Muscle of back (tissue), 11 donors: Measurements from ENCODE around the gene LRRC53. TPM values are rescaled to one million over a fixed set of nuclear protein-coding genes. Genes with fewer than 3 reads are reported as not detected.

Source experiments
- DNase-seq, 3 donors: peaks; one replicate each; pipeline versions ENCODE4 v3.0.0 to v3.0.0-alpha.2; 2013
- polyA plus RNA-seq, 10 donors: library from polyadenylated mRNA; unstranded; fragments of 120-200 nt; gene quantifications; one replicate each; pipeline ENCODE4 v1.2.1, GENCODE V29; 2013; ENCODE audit not compliant: insufficient read length in 10 of 10

LRRC53 gene
- polyA plus RNA-seq, 10 donors: not detected

- DNase-seq: no peak
Observed at GRCh38 chr1:74498901-74499300, 13.5 kb downstream of the LRRC53 start.

DNA sequence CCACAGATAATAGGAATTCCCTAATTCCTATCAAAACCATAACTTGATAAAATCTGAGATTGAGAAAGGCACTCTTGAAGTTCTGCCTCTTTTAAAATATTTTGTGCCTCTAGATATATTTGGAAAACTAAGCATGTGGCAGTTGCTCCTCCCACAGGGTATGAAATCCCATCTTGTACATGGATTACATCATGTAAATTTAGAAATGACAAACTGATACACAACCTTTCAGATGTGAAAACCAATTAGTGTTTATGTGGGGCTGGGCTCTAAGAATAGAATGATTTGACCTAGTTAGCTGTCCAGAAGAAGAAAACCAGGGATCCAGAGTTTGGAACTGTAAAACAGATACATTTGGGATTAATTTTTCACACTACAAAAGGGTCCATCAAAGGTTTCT is 15.7 kb downstream of the LRRC53 start:
- no peak for DNase-seq

DNA sequence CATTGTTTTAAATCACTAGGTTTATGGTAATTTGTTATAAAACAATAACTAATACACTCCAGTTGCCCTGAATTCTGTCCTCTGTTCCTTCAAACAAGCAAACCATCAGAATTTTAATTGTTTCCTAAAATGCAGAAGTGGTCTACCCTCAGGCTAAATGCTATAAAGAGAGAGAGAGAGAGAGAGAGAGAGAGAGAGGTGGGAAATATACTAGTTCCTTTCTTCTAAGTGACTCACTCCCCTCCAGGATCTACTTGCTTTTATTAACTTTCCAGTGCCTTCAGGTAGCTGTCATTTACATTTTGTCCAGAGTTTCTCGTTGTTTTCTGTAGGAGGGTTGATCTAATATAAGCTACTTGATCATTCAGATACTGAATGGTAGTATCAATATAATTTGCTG is 26.4 kb downstream of the LRRC53 start:
- no peak for DNase-seq

DNA sequence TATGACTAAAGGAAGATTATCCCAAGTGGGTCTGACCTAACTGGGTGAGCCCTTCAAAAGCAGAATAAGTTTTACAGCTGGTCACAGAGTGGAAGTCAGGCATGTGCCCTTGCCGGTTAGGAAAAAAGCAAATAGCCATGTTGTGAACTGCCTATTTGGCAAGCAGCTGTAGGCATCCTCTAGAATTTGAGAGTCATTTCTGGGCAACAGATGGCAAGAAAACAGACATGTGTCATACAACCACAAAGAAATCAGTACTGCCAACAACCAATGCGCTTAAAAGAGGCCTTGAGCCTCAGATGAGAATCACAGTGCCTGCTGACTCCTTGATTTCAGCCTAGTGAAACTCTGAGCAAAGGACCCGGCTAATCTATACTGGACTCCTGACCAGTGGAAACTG is 26.8 kb downstream of the LRRC53 start:
- DNase-seq: no peak

DNA sequence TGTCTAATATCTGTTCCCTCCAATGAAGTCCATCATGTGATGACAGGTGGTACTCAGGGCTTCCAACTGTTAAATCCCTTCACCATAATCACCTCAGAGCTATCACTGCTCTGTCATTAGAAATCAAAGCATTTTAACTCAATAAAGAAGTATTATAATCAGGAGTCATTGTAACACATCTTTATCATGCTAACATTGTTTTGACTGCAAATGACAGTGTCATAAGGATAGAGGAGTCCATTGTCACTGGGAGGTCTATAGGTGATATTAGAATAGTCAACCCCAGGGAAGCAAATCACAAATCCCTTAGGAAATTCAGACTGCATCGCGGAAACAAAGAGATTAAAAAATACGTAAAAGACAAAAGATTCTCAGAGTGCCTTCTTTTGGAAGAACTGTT is 30.8 kb downstream of the LRRC53 start:
- no peak for DNase-seq

DNA sequence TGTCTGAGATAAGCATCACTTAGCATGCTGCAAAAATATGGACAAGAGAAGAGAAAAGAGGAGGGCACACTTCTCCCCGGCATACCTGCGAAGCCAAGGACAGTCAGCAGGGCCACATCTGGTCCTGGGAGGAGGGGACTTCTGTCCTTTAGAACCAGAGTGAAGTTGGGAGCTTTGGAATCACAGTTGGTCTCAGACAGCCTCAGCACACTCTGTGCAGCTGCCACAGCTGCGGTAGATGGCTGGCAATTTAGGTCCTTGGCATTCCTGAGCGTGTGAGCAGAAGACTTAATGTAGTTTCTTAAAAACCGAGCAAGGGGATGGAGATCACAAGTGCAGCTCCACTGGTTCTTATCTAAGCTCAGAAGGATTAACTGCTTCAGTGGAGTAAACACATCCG is 32.3 kb downstream of the LRRC53 start:
- DNase-seq: no peak

GRCh38 chr1:74478979-74479378 is 33.4 kb downstream of the LRRC53 start:
- no peak for DNase-seq

DNA sequence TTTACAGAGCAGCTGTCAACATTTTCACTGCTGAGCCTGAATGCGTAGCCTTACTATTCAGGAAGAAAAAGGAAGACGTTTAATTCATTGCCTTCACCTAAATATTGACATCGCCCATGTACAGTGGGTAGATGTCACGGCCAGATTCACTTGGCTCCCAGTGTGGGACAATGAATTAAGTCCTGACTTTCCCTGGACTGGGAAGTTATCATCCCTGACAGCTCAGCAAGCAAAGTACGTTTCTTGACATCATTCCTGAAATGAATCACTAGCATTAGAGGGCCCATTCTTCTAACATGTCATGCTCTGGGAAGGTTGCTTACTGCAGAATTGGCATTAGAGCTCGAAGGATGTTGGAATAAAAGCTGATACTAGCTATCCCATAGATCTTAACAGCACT is 37.8 kb downstream of the LRRC53 start:
- DNase-seq: no peak

DNA sequence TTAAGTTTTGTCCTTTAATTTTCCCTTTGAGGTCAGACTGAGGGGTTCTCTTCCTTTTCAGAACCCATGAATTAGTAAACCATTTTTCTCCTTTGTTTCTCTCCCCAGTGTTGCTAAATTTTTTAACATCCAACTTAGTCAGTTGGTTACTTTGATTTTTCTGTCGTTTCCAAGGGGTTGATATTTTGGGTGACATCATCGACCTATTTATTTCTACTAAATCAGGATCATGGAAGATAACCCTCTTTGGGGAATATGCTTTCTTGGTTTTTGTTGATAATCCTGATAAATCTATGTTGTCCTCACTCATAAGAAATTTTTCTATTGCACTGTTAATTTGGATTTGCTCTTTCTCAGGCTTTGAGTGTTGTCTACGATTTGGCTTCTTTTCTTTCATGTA is 40.9 kb downstream of the LRRC53 start:
- no peak for DNase-seq

- DNase-seq: peak in 1 of 3 donors; percentile 6
Observed at GRCh38 chr1:74470936-74471335, 41.5 kb downstream of the LRRC53 start.

DNA sequence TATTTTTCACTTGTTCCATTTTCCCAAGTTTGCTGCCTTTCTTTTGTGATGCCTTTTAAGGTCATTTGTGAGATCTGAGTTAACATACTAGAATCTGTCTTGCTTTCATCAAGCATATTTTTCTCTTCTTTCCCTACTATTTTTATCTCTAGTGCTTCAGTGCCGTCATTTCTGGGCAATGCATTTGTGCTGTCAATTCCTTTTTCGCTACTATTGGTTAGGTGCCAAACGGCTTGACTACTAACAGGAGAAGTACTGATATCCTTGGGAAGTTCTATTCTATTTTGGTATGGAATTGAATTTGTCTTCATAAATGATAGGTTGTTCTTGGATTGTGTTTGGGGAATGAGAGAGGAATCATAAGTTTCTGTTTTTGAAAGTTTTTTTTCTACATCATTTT is 42.2 kb downstream of the LRRC53 start:
- peak; percentile 8 to 18 (median 11) for DNase-seq

DNA sequence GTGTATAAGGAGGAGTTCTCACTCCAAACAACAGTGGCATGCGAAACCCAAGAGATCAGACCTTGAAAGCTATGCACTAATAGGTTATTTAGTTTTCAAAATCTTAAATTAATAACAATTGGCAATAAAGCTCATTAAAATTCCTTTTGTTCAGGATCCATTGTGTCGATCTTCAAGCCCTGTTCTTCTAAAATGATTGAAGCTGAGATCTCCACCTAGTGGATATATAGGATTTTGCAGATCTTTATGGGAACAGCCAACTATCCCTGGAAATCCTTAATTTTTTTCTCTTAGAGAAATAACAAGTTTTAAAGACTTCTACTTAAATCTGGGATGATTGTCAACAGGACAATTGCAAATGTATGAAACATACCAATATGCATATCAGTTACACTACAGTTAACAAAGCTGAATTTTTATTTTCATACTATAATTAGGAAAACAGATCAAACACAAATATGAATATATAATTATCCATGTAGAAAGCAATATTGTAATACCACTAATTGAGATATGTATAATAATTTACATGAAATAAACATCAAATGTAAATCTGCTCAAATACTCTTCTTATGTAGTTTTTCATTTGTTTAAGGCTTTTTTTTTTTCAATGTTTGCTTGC is 43.3 kb downstream of the LRRC53 start:
- DNase-seq: peak; percentile 23 to 61 (median 38)

DNA sequence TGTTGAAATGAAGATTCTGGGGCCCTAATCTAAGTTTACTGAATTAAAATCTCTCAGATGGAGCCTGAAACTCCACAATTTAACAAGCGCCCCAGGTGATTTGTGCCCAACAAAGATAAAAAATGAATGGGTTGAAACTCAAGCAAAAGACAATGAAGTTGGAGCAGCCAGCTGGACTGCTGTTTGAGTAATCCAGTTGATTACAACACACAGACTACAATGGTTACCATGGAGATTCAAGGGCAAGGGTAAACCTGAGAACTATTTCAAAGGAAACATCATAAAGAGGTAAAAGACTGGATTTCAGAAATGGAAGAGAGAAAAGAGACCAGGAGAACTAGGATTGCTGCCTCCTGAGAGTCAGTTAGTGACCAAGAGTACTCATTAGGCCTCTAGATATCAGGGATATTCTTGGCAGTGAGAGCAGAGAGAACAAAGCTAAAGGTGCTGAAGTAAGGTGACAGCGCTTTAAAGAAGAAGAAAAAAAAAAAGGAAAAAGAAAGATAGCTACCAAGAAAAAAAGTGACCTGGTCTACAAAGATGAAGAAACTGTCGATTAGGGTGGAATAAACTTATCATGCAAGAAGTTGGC is 44.5 kb downstream of the LRRC53 start:
- DNase-seq: no peak

GRCh38 chr1:74465193-74465681 is 47.2 kb downstream of the LRRC53 start:
- no peak for DNase-seq

- no peak for DNase-seq
Observed at GRCh38 chr1:74464037-74464436, 48.4 kb downstream of the LRRC53 start.

DNA sequence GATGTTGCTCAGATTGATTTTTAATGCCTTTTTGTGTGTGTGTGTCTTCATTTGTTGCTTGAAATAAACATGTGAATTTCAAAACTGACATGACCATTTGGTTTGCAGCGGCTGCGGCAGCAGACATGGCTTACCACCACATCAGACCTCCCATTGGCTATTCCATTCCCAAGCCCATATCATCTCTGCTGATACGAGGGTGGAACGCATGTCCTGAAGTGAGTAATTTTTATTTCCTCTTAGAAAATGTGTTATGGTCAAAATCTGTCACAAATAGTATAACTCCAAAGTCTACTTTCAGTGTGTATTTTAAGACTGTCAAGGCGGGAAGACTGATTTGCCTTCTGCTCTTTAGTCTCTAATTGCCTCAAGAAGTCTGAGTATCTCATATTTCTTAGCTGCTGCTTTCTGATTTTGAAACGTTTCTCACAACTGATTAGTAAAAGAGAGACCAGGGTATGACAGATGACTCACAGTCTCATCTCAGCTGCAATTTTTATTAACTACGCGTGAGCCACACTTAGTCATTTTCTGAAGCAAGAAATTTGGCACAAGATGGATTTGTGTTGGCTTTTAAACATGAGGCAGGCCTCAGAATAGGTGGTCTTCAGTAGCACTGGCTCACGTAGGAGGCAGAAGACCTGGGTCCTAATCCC is 49.0 kb downstream of the LRRC53 start:
- peak in 1 of 3 donors; percentile 47 for DNase-seq

DNA sequence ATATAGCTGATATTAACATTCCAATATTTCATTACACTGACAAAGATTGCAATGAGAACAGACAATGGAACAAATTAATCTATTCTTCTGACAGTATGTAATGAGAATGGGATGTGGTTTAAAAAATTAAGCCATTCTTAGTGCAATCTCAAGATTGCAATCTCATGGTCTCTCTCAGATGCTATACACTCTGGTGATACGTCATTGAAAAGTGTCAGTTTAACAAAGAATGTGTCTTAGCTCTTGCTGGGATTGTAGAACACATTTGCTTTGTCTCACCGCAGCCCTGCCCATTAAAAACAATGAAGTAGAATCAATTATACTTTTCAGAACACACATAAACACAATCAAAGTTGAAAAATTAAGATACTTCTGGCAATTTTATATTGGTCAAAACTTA is 55.2 kb downstream of the LRRC53 start:
- DNase-seq: no peak

GRCh38 chr1:74455390-74455789 is 57.0 kb downstream of the LRRC53 start:
- no peak for DNase-seq

DNA sequence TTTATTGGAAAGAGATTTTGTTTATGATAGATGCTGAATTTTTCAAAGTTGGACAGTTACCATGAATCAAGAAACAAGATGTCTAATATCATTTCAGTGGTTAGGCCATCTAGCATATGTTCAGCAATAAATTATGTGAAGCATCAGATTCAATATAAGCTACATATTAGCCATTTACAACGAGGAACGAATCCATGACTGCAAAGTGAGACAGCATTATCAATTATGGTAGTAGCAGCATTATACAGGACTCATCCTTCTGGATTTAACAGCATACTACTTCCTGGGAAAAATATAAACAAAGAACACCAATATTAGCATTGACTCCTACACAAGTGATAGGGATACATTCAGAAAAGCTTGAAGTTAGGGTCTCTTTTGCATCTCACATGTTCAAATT is 59.1 kb downstream of the LRRC53 start:
- DNase-seq: no peak

- no peak for DNase-seq
Observed at GRCh38 chr1:74452035-74452434, 60.4 kb downstream of the LRRC53 start.

DNA sequence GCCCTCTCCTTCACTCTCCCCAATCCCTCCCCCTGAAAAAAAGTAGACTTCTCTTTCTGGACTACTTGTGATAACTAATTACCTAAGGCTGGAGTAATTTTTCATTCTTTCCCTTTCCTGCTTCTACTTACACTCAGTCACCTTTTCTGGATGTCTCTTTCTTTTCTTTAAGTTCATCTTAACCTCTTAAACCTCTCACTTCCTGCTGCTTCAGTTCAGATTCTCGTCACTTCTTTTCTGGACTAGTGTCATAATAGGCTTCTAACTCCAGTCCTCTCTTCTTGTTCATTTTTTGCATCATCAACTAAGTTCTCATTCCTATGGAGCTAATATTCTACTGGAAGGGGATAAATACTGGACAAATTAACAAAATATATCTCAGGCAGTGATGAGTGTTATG is 75.4 kb downstream of the LRRC53 start:
- no peak for DNase-seq

DNA sequence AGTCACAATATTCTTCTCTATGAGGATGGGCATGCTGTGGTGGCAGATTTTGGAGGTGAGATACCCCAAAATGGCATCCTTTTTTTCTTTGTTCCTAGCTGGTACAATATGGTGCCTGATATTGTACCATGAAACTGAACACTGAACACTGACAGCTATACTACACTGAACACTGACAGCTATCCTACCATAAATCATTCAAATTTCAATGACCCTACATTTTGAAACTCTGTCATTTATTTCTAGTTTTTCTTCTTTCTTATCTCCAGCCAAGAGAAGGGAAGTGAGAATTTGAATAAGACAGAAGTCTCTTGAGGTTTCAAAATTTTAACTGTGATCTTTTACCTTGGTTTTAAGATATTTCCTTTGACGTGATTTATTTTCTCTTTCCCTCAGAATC is 76.3 kb downstream of the LRRC53 start:
- no peak for DNase-seq

- DNase-seq: no peak
Observed at GRCh38 chr1:74434321-74434720, 78.1 kb downstream of the LRRC53 start.
